Fibroblast of villous mesenchyme (primary cell): ENCODE results near the gene DMRTC2. TPM values are rescaled to one million over a fixed set of nuclear protein-coding genes. Genes with fewer than 3 reads are reported as not detected.

Experiments used
- DNase-seq: peaks from one replicate; pipeline ENCODE4 v3.0.0-alpha.2; 2010; ENCODE audit warnings: low read depth
- H3K4me3 ChIP-seq: 2 replicates; pipeline ENCODE4 v1.5.1; 2011; ENCODE audit warnings: low read depth, mild to moderate bottlenecking, low read length
- total RNA-seq: library from RNA; depleted of rRNA; stranded (reverse); fragments of >200 nt; gene quantifications from 2 replicates; pipeline ENCODE4 v1.2.3, GENCODE V29; 2012
- TF ChIP-seq, protein P1 (sequence below): IDR thresholded peaks from 2 replicates; pipeline ENCODE4 v1.5.1; 2012; ENCODE audit warnings: low read depth, mild to moderate bottlenecking, low read length; ENCODE audit not compliant: insufficient read depth

The DMRTC2 gene
- total RNA-seq, 1 donor = not detected

DNA sequence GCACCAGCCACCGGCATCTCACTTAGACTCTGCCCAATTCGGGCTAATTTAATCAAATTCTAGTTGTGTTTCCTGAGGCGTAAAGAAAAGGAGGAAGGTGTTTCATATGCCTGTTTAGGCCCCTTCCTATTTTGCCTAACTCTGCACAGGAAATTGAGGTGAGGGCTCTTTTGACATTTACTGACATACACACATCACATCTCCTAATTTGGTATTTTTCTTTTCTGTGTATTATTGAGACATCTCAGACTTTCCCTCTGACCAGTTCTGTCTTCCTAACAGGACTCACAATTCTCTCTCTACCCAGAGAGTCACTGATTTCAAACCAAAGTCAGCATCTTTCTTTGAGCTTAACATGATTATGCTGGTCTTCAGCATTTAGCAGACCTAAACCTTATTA is 40.5 kb upstream of the DMRTC2 start:
- TF ChIP-seq, protein P1, sequence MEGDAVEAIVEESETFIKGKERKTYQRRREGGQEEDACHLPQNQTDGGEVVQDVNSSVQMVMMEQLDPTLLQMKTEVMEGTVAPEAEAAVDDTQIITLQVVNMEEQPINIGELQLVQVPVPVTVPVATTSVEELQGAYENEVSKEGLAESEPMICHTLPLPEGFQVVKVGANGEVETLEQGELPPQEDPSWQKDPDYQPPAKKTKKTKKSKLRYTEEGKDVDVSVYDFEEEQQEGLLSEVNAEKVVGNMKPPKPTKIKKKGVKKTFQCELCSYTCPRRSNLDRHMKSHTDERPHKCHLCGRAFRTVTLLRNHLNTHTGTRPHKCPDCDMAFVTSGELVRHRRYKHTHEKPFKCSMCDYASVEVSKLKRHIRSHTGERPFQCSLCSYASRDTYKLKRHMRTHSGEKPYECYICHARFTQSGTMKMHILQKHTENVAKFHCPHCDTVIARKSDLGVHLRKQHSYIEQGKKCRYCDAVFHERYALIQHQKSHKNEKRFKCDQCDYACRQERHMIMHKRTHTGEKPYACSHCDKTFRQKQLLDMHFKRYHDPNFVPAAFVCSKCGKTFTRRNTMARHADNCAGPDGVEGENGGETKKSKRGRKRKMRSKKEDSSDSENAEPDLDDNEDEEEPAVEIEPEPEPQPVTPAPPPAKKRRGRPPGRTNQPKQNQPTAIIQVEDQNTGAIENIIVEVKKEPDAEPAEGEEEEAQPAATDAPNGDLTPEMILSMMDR = no peak
- H3K4me3 ChIP-seq = no peak overlapping the region
- DNase-seq = no peak

DNA sequence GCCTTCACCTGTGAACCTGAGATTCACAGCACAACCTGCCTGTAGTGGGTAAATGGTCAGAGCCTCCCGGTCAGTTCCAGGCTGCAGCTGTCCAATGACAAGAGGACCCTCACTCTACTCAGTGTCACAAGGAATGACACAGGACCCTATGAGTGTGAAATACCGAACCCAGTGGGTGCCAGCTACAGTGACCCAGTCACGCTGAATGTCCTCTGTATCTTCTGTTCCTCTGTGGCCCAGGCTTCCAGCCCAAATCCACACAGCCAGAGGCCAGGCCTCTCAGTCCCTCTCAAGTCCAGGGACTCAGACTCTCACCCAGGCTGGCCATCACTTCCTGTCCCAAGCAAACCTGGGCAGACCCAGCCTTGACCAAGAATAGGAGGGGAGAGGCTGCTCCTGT is 37.7 kb upstream of the DMRTC2 start:
- H3K4me3 ChIP-seq = no peak overlapping the region
- DNase-seq = no peak
- TF ChIP-seq, protein P1 = no peak

DNA sequence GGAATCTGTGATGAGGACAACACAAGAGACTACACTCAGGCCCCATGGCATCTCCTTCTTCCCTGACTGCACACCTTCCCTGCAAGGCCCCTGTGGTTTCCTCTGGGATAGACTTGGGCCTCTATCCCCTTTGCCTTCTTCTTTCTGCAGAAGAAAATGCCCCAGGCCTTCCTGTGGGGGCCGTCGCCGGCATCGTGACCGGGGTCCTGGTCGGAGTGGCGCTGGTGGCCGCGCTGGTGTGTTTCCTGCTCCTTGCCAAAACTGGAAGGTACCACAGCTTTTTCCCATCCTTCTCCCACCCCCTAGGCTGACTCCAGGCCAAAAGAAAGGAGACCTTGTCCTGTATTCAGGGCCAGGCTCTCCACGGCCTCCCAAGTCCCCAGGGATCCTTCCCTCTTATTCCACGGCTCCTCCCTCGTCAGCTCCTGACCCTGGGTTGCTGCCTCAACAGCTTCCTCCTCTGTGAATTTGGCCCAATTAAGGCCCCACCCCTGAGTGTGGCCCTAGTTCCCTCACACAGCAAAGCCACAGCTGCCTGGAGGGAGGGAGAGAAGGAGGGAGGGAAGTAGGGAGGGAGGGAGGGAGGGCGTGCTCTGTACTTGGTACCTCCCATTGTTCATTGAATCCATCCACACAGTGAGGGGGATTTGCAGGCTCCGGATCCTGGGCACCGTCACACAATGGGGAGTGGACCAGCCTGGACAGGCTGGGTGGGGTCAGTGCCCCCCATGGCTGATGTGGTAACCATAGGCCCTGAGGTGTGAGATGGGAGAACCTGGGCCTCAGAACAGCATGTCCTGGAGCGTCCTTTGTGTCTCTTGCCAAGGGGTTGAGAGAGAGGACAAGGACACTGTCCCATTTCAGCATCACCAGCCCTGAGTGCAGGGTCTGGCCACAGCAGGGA is 35.9 kb upstream of the DMRTC2 start:
- no peak for DNase-seq
- no peak overlapping the region for H3K4me3 ChIP-seq
- TF ChIP-seq, protein P1 = no peak

DNA sequence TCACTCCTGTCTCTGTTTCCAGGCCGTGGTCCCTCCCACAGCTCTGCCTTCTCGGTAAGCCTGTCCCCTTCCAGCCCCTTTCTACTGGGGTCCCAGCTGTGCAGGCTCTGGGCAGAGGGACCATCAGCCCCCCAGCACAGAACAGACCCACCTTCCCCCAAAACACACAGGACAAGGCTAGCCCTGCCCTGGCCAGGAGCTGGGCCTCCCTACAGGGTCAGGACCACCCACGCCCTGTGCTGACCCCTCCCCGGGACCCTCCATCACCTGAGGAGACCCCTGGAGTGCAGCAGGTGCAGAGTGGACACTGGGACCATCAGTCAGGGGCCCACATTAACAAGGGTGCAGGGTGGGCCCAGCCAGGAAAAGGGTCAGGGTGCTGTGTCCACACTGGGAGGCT is 34.5 kb upstream of the DMRTC2 start:
- DNase-seq = no peak
- no peak overlapping the region for H3K4me3 ChIP-seq
- TF ChIP-seq, protein P1 = no peak

DNA sequence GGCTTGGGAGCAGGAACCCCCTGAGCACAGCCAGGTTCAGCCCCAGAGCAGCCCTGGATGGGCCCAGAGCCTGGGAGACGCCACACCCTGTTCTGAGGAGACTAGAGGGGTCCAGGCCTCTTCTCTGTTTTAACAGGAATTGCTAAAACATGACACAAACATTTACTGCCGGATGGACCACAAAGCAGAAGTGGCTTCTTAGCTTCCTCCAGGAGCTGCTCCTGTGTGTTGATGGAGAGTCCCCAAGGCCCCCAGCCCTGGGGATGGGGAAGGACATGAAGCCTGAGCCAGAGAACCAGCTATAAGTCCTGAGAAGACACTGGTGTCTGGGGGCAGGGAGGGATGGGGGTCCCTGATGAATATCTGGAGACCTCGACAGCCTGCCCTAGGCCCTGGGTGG is 33.8 kb upstream of the DMRTC2 start:
- no peak overlapping the region for H3K4me3 ChIP-seq
- DNase-seq = no peak
- TF ChIP-seq, protein P1 = no peak

DNA sequence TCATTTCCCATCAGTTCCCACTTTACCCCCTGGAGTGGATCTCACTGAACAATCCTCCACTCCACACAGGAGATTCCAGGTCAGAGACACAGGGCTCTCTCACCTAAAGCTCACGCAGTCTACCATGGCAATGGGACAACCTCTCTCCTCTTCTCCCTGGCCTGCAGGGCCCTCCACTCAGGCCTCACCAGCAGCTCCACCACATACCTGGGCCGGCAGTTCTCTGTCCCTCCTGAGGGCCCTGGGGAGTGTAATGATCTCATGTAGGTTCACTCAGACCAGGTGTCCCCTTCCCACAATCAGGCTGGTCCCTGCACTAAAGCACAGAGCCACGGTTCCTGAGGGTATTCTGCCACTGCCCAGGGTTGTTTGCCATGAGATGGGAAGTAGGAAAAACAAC is 32.9 kb upstream of the DMRTC2 start:
- TF ChIP-seq, protein P1 = no peak
- DNase-seq = no peak
- no peak overlapping the region for H3K4me3 ChIP-seq
